ENCODE measurements around the gene R3HCC1L.

DNA sequence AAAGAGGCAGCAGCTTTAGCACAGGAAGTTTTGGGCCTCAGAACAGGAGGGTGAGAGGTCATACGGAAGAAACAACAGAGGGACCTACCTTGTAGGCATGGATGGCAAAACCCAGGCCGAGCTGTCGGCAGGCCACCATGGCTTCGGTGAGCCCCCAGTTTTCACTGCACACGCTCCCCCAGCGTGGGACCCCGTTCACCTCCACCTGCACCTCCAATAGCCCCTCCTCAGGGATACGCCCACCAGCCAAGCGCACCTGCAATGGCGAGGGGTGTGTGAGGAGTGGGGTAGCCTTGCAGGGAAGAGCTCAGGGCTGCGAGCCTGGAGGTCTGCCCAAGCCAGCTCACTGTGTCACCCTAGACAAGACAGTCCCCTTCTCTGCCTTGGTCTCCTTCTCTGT is 122.2 kb downstream of the R3HCC1L start:
- no peak for TF ChIP-seq ZC3H10 (CRISPR knock-in tag; IDR thresholded peaks at IDR 0.05)
- TF ChIP-seq SNAI2 (CRISPR knock-in tag; IDR thresholded peaks at IDR 0.05), result no peak
- TF ChIP-seq ZFP30 (CRISPR knock-in tag; IDR thresholded peaks at IDR 0.05), result no peak
- TF ChIP-seq ZFP3 (CRISPR knock-in tag; IDR thresholded peaks at IDR 0.05), result no peak
- TF ChIP-seq GLIS3 (CRISPR knock-in tag; IDR thresholded peaks at IDR 0.05), result no peak
